Ovary (tissue), 3 donors: Measurements from ENCODE around the gene ATP1B2.

Source experiments
- POLR2A ChIP-seq: fragments of 450-650 bp; IDR thresholded peaks from one replicate; pipeline ENCODE4 v1.6.1; 2017; ENCODE audit warnings: antibody characterized with exemption, mild to moderate bottlenecking, moderate library complexity
- TF ChIP-seq, protein P1 (sequence below), 3 donors: fragments of 450-650 bp in 2 of 3; fragments of 200-600 bp in 1 of 3; IDR thresholded peaks; one replicate each; pipeline versions ENCODE4 v1.5.1 to v1.8.0; 2016 to 2022; ENCODE audit warnings: antibody characterized with exemption in 3 of 3, mild to moderate bottlenecking in 1 of 3
- donor health status: DM: no; HTN: no; CAD: no.

DNA sequence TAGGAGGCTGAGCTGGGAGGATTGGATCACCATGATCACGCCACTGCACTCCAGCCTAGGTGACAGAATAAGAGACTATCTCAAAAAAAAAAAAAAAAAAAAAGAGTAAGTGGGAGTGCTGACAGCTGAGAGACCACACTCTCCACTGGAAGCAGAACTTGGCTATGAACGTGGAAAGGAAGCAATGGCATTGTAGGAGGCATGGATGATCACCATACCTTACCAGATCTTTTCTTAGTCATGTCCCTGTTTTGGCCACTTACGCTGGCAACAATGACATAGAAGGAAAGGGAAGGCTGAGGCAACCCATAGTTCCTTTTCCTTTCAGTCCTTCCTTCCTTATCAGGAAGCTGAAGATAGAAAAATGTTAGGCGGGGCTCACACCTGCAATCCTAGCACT lies 3.7 kb upstream of the ATP1B2 start:
- TF ChIP-seq, protein P1, sequence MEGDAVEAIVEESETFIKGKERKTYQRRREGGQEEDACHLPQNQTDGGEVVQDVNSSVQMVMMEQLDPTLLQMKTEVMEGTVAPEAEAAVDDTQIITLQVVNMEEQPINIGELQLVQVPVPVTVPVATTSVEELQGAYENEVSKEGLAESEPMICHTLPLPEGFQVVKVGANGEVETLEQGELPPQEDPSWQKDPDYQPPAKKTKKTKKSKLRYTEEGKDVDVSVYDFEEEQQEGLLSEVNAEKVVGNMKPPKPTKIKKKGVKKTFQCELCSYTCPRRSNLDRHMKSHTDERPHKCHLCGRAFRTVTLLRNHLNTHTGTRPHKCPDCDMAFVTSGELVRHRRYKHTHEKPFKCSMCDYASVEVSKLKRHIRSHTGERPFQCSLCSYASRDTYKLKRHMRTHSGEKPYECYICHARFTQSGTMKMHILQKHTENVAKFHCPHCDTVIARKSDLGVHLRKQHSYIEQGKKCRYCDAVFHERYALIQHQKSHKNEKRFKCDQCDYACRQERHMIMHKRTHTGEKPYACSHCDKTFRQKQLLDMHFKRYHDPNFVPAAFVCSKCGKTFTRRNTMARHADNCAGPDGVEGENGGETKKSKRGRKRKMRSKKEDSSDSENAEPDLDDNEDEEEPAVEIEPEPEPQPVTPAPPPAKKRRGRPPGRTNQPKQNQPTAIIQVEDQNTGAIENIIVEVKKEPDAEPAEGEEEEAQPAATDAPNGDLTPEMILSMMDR (IDR thresholded peaks at IDR 0.05): no peak
- no peak for TF ChIP-seq POLR2A
